OCI-LY1 (cell line): Measurements from ENCODE around the gene ESR2.

Source experiments
- H2AFZ ChIP-seq: fragments of 200-600 bp; sonication (generic), shearing (Covaris generic); 2 replicates; pipeline ENCODE4 v1.6.0; 2014; ENCODE audit warnings: antibody characterized with exemption, mild to moderate bottlenecking, low read length
- H3F3A ChIP-seq: fragments of 200-600 bp; sonication (generic), shearing (Covaris generic); 2 replicates; pipeline ENCODE4 v1.6.0; 2014; ENCODE audit warnings: mild to moderate bottlenecking, antibody characterized with exemption, low read length, moderate library complexity; ENCODE audit not compliant: insufficient read depth
- H3K27ac ChIP-seq: fragments of 200-600 bp; sonication (generic); 2 replicates; pipeline ENCODE4 v1.5.1; 2014; ENCODE audit warnings: low read length, mixed run types, mild to moderate bottlenecking, low read depth; ENCODE audit not compliant: poor library complexity, severe bottlenecking
- H3K27me3 ChIP-seq: fragments of 200-600 bp; sonication (generic); 2 replicates; pipeline ENCODE4 v1.6.0; 2014; ENCODE audit warnings: antibody characterized with exemption, mild to moderate bottlenecking, low read length, moderate library complexity; ENCODE audit not compliant: insufficient read depth
- H3K36me3 ChIP-seq: fragments of 200-600 bp; sonication (generic); 2 replicates; pipeline ENCODE4 v1.6.1; 2014; ENCODE audit warnings: mild to moderate bottlenecking, antibody characterized with exemption, low read length, moderate library complexity, mixed read lengths; ENCODE audit not compliant: insufficient read depth
- H3K4me1 ChIP-seq: fragments of 200-600 bp; sonication (generic); 2 replicates; pipeline ENCODE4 v1.5.1; 2014; ENCODE audit warnings: mild to moderate bottlenecking, low read length, moderate library complexity; ENCODE audit not compliant: insufficient read depth, severe bottlenecking
- H3K4me2 ChIP-seq: fragments of 200-600 bp; sonication (generic), shearing (Covaris generic); 2 replicates; pipeline ENCODE4 v1.6.1; 2014; ENCODE audit warnings: low read length
- H3K4me3 ChIP-seq: fragments of 200-600 bp; sonication (generic); 2 replicates; pipeline ENCODE4 v1.5.1; 2014; ENCODE audit warnings: low read length, low read depth, mild to moderate bottlenecking, mixed read lengths; ENCODE audit not compliant: poor library complexity, severe bottlenecking
- H3K79me2 ChIP-seq: fragments of 200-600 bp; shearing (Covaris generic); 2 replicates; pipeline ENCODE4 v1.6.1; 2016; ENCODE audit warnings: mixed run types, low read length, mixed read lengths; ENCODE audit not compliant: insufficient read depth
- H3K9ac ChIP-seq: fragments of 200-600 bp; sonication (generic), shearing (Covaris generic); 2 replicates; pipeline ENCODE4 v1.6.1; 2014; ENCODE audit warnings: mild to moderate bottlenecking, low read length, mixed read lengths
- H3K9me2 ChIP-seq: fragments of 200-600 bp; sonication (generic), shearing (Covaris generic); 2 replicates; pipeline ENCODE4 v1.6.1; 2014; ENCODE audit warnings: low read depth, mild to moderate bottlenecking, low read length, mixed read lengths
- H3K9me3 ChIP-seq: fragments of 200-600 bp; shearing (Covaris generic); 2 replicates; pipeline ENCODE4 v1.6.1; 2014; ENCODE audit warnings: low read length, mixed read lengths
- H4K20me1 ChIP-seq: fragments of 200-600 bp; sonication (generic), shearing (Covaris generic); 2 replicates; pipeline ENCODE4 v1.6.0; 2016; ENCODE audit warnings: mild to moderate bottlenecking, low read length; ENCODE audit not compliant: insufficient read depth
- CTCF ChIP-seq: fragments of 200-600 bp; sonication (generic), shearing (Covaris generic); IDR thresholded peaks from 2 replicates; pipeline ENCODE4 v1.5.1; 2017; ENCODE audit warnings: mild to moderate bottlenecking, antibody characterized with exemption, low read length, moderate library complexity, mixed read lengths
- EZH2 ChIP-seq: fragments of 200-600 bp; sonication (generic), shearing (Covaris generic); IDR thresholded peaks from 2 replicates; pipeline ENCODE4 v1.8.0; 2017; ENCODE audit warnings: borderline replicate concordance, mixed run types, mild to moderate bottlenecking, antibody characterized with exemption, low read length, moderate library complexity, mixed read lengths

The ESR2 gene

GRCh38 chr14:64220056-64220455, 74.1 kb downstream of the ESR2 start:
- Histone ChIP-seq H3K36me3 (peaks cover 95% of the 10 kb centered on the region), H3K4me3 (no peak overlapping the region), H3K4me1 (peaks cover 80% of the 10 kb centered on the region), H3K9me3 (no peaks in the 10 kb centered on the region), H2AFZ (no peak overlapping the region), H3K79me2 (no peaks in the 10 kb centered on the region), H3K4me2 (peak overlapping the region; percentile 44; the same call in 1 of the 2 replicates), H3K27ac (peak overlapping the region; percentile 100), H3K9ac (peak overlapping the region; percentile 57; the same call in 1 of the 2 replicates), H4K20me1 (no peaks in the 10 kb centered on the region), H3F3A (no peaks in the 10 kb centered on the region), H3K27me3 (no peaks in the 10 kb centered on the region), H3K9me2 (no peaks in the 10 kb centered on the region)
- TF ChIP-seq EZH2 (no peak), CTCF (peak; percentile 24; the same call in 1 of the 2 replicates)

- H3K4me1 ChIP-seq, result peaks cover 87% of the 10 kb centered on the region
- H3K9me3 ChIP-seq, result no peaks in the 10 kb centered on the region
- H2AFZ ChIP-seq, result no peak overlapping the region
- TF ChIP-seq EZH2 (no peak), CTCF (no peak)
- peak overlapping the region; percentile 100 for H3K27ac ChIP-seq
- H3K4me3 ChIP-seq, result peak overlapping the region; percentile 34
- no peaks in the 10 kb centered on the region for H3K9me2 ChIP-seq
- H3K36me3 ChIP-seq, result peaks cover 96% of the 10 kb centered on the region
- peak overlapping the region; percentile 33 for H3K9ac ChIP-seq
- no peaks in the 10 kb centered on the region for H3K79me2 ChIP-seq
- H4K20me1 ChIP-seq, result no peaks in the 10 kb centered on the region
- peak overlapping the region; percentile 52 for H3K4me2 ChIP-seq
- no peaks in the 10 kb centered on the region for H3F3A ChIP-seq
- no peaks in the 10 kb centered on the region for H3K27me3 ChIP-seq
Observed at GRCh38 chr14:64218344-64219240, 75.6 kb downstream of the ESR2 start.

- TF ChIP-seq CTCF, result no peak
- TF ChIP-seq EZH2, result no peak
Observed at GRCh38 chr14:64217834-64218233, 76.3 kb downstream of the ESR2 start.

More at GRCh38 chr14:64217834-64218233, 76.3 kb downstream of the ESR2 start:
- Histone ChIP-seq H4K20me1 (no peaks in the 10 kb centered on the region), H3K4me1 (peaks cover 93% of the 10 kb centered on the region), H3K9ac (peak overlapping the region; percentile 33; the same call in 1 of the 2 replicates), H3K79me2 (no peaks in the 10 kb centered on the region), H3K27ac (peak overlapping the region; percentile 100), H2AFZ (no peak overlapping the region), H3K27me3 (no peaks in the 10 kb centered on the region), H3K9me2 (no peaks in the 10 kb centered on the region), H3K4me3 (peak overlapping the region; percentile 34), H3K36me3 (peaks cover 96% of the 10 kb centered on the region), H3F3A (0 out of 2 replicates have a peak, but pooled peaks cover 5% of the 10 kb centered on the region), H3K9me3 (no peaks in the 10 kb centered on the region), H3K4me2 (peak overlapping the region; percentile 52)
